Spleen (tissue), 11 donors: ENCODE measurements around the gene SEC14L6. TPM values are rescaled to one million over a fixed set of nuclear protein-coding genes. Genes with fewer than 3 reads are reported as not detected.
"Not testable (repeated sequence)": the region's sequence is repeated elsewhere in the genome, so short reads cannot be mapped to it uniquely, and the experiment has no call there.

Source experiments
- DNase-seq: peaks from one replicate; pipeline ENCODE4 v3.0.0-alpha.2; 2020
- H3K27ac ChIP-seq, 8 donors: fragments of 200-600 bp; sonication (generic) in 7 of 8; 1 replicate in 4 of 8; 2 replicates in 4 of 8; pipeline versions ENCODE4 v1.5.0 to v1.8.0; 2016 to 2021; ENCODE audit warnings: inconsistent platforms in 4 of 8, mild to moderate bottlenecking in 4 of 8, moderate library complexity in 1 of 8
- H3K27me3 ChIP-seq, 7 donors: fragments of 200-600 bp; sonication (generic) in 6 of 7; replicated peaks in 1 of 7; 1 replicate in 4 of 7; 2 replicates in 3 of 7; pipeline versions ENCODE4 v1.5.0 to v1.8.0; 2016 to 2021; ENCODE audit warnings: inconsistent platforms in 3 of 7, mild to moderate bottlenecking in 1 of 7
- H3K36me3 ChIP-seq, 6 donors: fragments of 200-600 bp; sonication (generic) in 5 of 6; 1 replicate in 4 of 6; 2 replicates in 2 of 6; pipeline versions ENCODE4 v1.5.0 to v1.8.0; 2016 to 2021; ENCODE audit warnings: inconsistent platforms in 2 of 6
- H3K4me1 ChIP-seq, 6 donors: fragments of 200-600 bp; sonication (generic) in 5 of 6; 1 replicate in 3 of 6; 2 replicates in 3 of 6; pipeline versions ENCODE4 v1.5.0 to v1.8.0; 2016 to 2021; ENCODE audit warnings: inconsistent platforms in 3 of 6
- H3K4me3 ChIP-seq, 8 donors: fragments of 200-600 bp; sonication (generic) in 7 of 8; 1 replicate in 4 of 8; 2 replicates in 4 of 8; pipeline versions ENCODE4 v1.5.0 to v1.8.0; 2016 to 2021; ENCODE audit warnings: inconsistent platforms in 4 of 8, mild to moderate bottlenecking in 4 of 8, moderate library complexity in 2 of 8
- H3K9me3 ChIP-seq, 8 donors: fragments of 200-600 bp; sonication (generic) in 7 of 8; 1 replicate in 4 of 8; 2 replicates in 4 of 8; pipeline versions ENCODE4 v1.5.0 to v1.8.0; 2016 to 2021; ENCODE audit warnings: inconsistent platforms in 4 of 8
- POLR2A ChIP-seq, 3 donors: fragments of 450-650 bp; IDR thresholded peaks; one replicate each; pipeline ENCODE4 v1.5.1; 2017; ENCODE audit warnings: antibody characterized with exemption in 3 of 3, mild to moderate bottlenecking in 1 of 3
- POLR2AphosphoS5 ChIP-seq, 3 donors: sonication (generic); formaldehyde crosslinking; IDR thresholded peaks; one replicate each; pipeline ENCODE4 v1.5.1; 2017; ENCODE audit warnings: antibody characterized with exemption in 3 of 3
- WGBS, 5 donors: extraction: QIAGEN DNeasy Blood & Tissue Kit in 3 of 5; methylation state at CpG; one replicate each; pipeline versions ENCODE4 v1.1.5 to v1.1.7; 2013 to 2018; 5-methylcytosine and 5-hydroxymethylcytosine counted together
- intact Hi-C: fragments of 100-400 bp; cut with DNase I; formaldehyde crosslinking; loops from one replicate; pipeline ENCODE4 v1.15.0; 2023; ENCODE audit warnings: low total_unique reads
- polyA plus RNA-seq, 3 donors: library from polyadenylated mRNA; stranded (reverse); fragments of 200-250 nt; gene quantifications; one replicate each; pipeline ENCODE4 v1.2.1, GENCODE V29; 2013
- total RNA-seq, 7 donors: library from RNA; depleted of rRNA in 3 of 7; stranded (reverse); fragments of >200 nt in 3 of 7; fragmentation: NEBNext Ultra II Directional in 4 of 7; extraction: Animal tissue kit (Norgen Biotek cat#: 25700) in 4 of 7; gene quantifications; one replicate each; pipeline versions ENCODE4 v1.1.0 to v1.2.1, GENCODE V29; 2016 to 2021
- TF ChIP-seq, protein P1 (sequence below), 11 experiments: fragments of 200-600 bp in 7 of 11; fragments of 450-650 bp in 4 of 11; sonication (generic) in 4 of 11; IDR thresholded peaks in 8 of 11; conservative IDR thresholded peaks in 3 of 11; 1 replicate in 7 of 11; 2 replicates in 4 of 11; pipeline versions ENCODE4 v1.4.0 to v1.8.0; 2016 to 2021; ENCODE audit warnings: antibody characterized with exemption in 11 of 11, inconsistent platforms in 4 of 11, mild to moderate bottlenecking in 1 of 11
- donor health status: healthy with polysubstance abuse.
- donor health status: DM: no; HTN: no; CAD: no; lungs with moderate emphysema.
- donor health status: DM: no; HTN: no; CAD: no.
- donor health status: Bipolar disorder and iron deficiency.
- donor health status: healthy.
- donor health status: DM: no; HTN: no; CAD: no.
- donor health status: DM: yes; HTN: yes; CAD: no.

Gene SEC14L6
- total and polyA plus RNA-seq, 10 donors: 0.03 to 0.56 (median 0.17) TPM; not detected in 2

GRCh38 chr22:30552719-30553118, 6.2 kb upstream of the SEC14L6 start:
- no peaks in the 10 kb centered on the region for H3K36me3 ChIP-seq
- no peaks in the 10 kb centered on the region for H3K9me3 ChIP-seq
- WGBS, 5 donors: 0 to 58% (median 42%) methylated on average over 1 of the region's 1 CpG
- no peak overlapping the region for H3K27ac ChIP-seq
- intact Hi-C loops: no loop called here
- no peaks in the 10 kb centered on the region for H3K27me3 ChIP-seq
- no peak overlapping the region for H3K4me3 ChIP-seq
- DNase-seq: no peak
- TF ChIP-seq POLR2AphosphoS5 (IDR thresholded peaks at IDR 0.05): no peak
- TF ChIP-seq, protein P1, sequence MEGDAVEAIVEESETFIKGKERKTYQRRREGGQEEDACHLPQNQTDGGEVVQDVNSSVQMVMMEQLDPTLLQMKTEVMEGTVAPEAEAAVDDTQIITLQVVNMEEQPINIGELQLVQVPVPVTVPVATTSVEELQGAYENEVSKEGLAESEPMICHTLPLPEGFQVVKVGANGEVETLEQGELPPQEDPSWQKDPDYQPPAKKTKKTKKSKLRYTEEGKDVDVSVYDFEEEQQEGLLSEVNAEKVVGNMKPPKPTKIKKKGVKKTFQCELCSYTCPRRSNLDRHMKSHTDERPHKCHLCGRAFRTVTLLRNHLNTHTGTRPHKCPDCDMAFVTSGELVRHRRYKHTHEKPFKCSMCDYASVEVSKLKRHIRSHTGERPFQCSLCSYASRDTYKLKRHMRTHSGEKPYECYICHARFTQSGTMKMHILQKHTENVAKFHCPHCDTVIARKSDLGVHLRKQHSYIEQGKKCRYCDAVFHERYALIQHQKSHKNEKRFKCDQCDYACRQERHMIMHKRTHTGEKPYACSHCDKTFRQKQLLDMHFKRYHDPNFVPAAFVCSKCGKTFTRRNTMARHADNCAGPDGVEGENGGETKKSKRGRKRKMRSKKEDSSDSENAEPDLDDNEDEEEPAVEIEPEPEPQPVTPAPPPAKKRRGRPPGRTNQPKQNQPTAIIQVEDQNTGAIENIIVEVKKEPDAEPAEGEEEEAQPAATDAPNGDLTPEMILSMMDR (IDR thresholded peaks at IDR 0.05 in 8 of 11, conservative IDR thresholded peaks at IDR 0.05 in 3 of 11): no peak
- TF ChIP-seq POLR2A (IDR thresholded peaks at IDR 0.05): no peak
- peaks cover 0 to 6% (median 0%) of the 10 kb centered on the region in 6 donors for H3K4me1 ChIP-seq

DNA sequence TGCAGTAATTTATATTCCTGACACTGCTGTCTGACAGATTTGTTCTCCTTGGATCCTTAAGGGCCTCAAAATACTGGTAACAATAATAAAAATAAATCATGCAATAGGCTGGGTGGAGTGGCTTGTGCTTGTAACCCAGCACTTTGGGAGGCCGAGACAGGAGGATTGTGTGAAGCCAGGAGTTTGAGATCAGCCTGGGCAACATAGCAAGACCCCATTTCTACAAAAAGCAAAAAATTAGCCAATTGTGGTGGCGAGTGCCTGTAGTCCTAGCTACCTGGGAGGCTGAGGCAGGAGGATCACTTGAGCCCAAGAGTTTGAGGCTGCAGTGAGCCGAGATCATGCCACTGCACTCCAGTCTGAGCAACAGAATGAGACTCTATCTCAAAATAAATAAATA, 5.3 kb upstream of the SEC14L6 start:
- H3K4me1 ChIP-seq, H3K27ac ChIP-seq, H3K27me3 ChIP-seq, H3K36me3 ChIP-seq, DNase-seq, intact Hi-C loops, H3K9me3 ChIP-seq, H3K4me3 ChIP-seq: not testable (repeated sequence)
- WGBS, 5 donors: 84 to 92% (median 86%) methylated on average over 3 of the region's 3 CpGs

- no peaks in the 10 kb centered on the region for H3K36me3 ChIP-seq
- WGBS, 5 donors: 79 to 93% (median 84%) methylated on average over 4 of the region's 4 CpGs
- no peaks in the 10 kb centered on the region for H3K9me3 ChIP-seq
- no peak for TF ChIP-seq POLR2A (IDR thresholded peaks at IDR 0.05)
- no peak for TF ChIP-seq POLR2AphosphoS5 (IDR thresholded peaks at IDR 0.05)
- TF ChIP-seq, protein P1 (IDR thresholded peaks at IDR 0.05 in 8 of 11, conservative IDR thresholded peaks at IDR 0.05 in 3 of 11): no peak
- H3K4me1 ChIP-seq: peaks cover 0 to 11% (median 6%) of the 10 kb centered on the region in 6 donors
- H3K27me3 ChIP-seq: peaks cover 0 to 32% (median 16%) of the 10 kb centered on the region in 7 donors
- no peak overlapping the region for H3K27ac ChIP-seq
- intact Hi-C loops: no loop called here
- DNase-seq: no peak
- H3K4me3 ChIP-seq: no peak overlapping the region
Observed at GRCh38 chr22:30547188-30547587, 647 bp upstream of the SEC14L6 start.

DNA sequence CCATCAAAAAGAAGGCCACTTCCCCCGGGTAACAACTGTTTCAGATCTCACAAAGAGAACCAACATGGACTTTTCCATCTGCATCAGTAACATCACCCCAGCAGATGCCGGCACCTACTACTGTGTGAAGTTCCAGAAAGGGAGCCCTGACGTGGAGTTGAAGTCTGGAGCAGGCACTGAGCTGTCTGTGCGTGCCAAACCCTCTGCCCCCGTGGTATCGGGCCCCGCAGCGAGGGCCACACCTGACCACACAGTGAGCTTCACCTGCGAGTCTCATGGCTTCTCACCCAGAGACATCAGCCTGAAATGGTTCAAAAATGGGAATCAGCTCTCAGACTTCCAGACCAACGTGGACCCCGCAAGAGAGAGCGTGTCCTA, 3.7 kb downstream of the SEC14L6 start:
- no peak overlapping the region for H3K27ac ChIP-seq
- no peak for DNase-seq
- TF ChIP-seq POLR2A (IDR thresholded peaks at IDR 0.05): no peak
- no peak for TF ChIP-seq POLR2AphosphoS5 (IDR thresholded peaks at IDR 0.05)
- TF ChIP-seq, protein P1 (IDR thresholded peaks at IDR 0.05 in 8 of 11, conservative IDR thresholded peaks at IDR 0.05 in 3 of 11): no peak
- intact Hi-C loops: no loop called here
- H3K9me3 ChIP-seq: no peaks in the 10 kb centered on the region
- peak overlapping the region in 2 of 8 donors; percentile 13 to 57 for H3K4me3 ChIP-seq
- no peaks in the 10 kb centered on the region for H3K36me3 ChIP-seq
- WGBS, 5 donors: 79 to 87% (median 84%) methylated on average over 10 to 12 of the region's 12 CpGs
- H3K27me3 ChIP-seq: peaks cover 0 to 57% (median 23%) of the 10 kb centered on the region in 7 donors
- peaks cover 0 to 14% (median 10%) of the 10 kb centered on the region in 6 donors for H3K4me1 ChIP-seq
